Measurements from ENCODE around the gene BEND6. TPM values are rescaled to one million over a fixed set of nuclear protein-coding genes. Genes with fewer than 3 reads are reported as not detected.

Gene BEND6
- total RNA-seq, 1 experiment from 2014 or later: 1.4 TPM

DNA sequence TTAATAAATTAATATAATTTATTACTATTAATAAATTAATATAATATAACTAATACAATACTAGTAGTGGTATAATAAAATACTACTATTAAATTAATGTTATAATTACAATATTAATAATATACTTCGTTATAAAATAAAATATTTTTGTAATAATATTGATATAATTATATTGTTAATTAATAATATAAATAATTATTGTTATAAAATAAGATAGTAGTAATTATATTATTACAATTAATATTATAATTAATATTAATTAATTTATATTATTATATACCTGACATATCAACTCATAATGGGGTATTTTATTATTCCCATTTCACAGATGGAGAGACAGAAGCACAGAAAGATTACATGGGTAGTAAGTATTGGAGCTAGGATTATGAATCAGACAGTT, 8.9 kb downstream of the BEND6 start:
- Histone ChIP-seq H3K4ac (ENCODE audit: low read depth, low read length) (no peak overlapping the region), H3K23me2 (ENCODE audit: insufficient read length, low read depth, low read length, poor library complexity, severe bottlenecking) (no peaks in the 10 kb centered on the region), H3K79me1 (ENCODE audit: insufficient read depth, low read depth, low read length, poor library complexity, severe bottlenecking) (no peaks in the 10 kb centered on the region), H3K4me1 (ENCODE audit: insufficient read depth, low read length) (peaks cover 2% of the 10 kb centered on the region; the same call in 1 of the 2 replicates), H3K4me2 (ENCODE audit: insufficient read depth, insufficient read length, low read length) (no peak overlapping the region), H2BK120ac (ENCODE audit: low read depth, low read length, poor library complexity, severe bottlenecking) (no peak overlapping the region), H4K8ac (replicated peaks; ENCODE audit: insufficient read length, low read depth, low read length) (no peak overlapping the region), H2BK5ac (ENCODE audit: insufficient read length, low read length) (no peak overlapping the region), H3K27me3 (ENCODE audit: insufficient read depth, low read length) (no peaks in the 10 kb centered on the region), H4K20me1 (ENCODE audit: control insufficient read depth, insufficient read depth, insufficient read length) (no peaks in the 10 kb centered on the region), H3K79me2 (ENCODE audit: insufficient read depth, low read length) (no peaks in the 10 kb centered on the region), H3K14ac (ENCODE audit: insufficient read depth, low read length) (no peak overlapping the region), H4K5ac (ENCODE audit: insufficient read length, low read depth, low read length) (no peak overlapping the region), H3K18ac (ENCODE audit: insufficient read length, low read depth, low read length) (no peak overlapping the region), H3K27ac (ENCODE audit: insufficient read length, low read depth, low read length) (no peak overlapping the region), H4K91ac (ENCODE audit: insufficient read length, low read depth, low read length) (no peak overlapping the region), H2AK5ac (ENCODE audit: insufficient read length, low read length) (no peak overlapping the region), H2BK15ac (ENCODE audit: low read depth, low read length) (no peak overlapping the region), H2AFZ (ENCODE audit: low read length) (no peak overlapping the region), H2BK12ac (ENCODE audit: insufficient read length, low read depth, low read length) (no peak overlapping the region), H3T11ph (ENCODE audit: low read length) (no peak overlapping the region), H3K23ac (ENCODE audit: insufficient read length, low read depth, low read length) (no peak overlapping the region), H2BK20ac (ENCODE audit: low read depth, low read length, poor library complexity, severe bottlenecking) (no peak overlapping the region), H3K9me3 (ENCODE audit: control insufficient read depth, low read depth, low read length) (no peaks in the 10 kb centered on the region), H3K56ac (ENCODE audit: insufficient read length, low read depth, low read length) (no peak overlapping the region), H3K9ac (ENCODE audit: extremely low read depth, insufficient read length, low read length) (no peak overlapping the region)
- H3K27ac Mint-ChIP-seq: no peak overlapping the region
- no peak overlapping the region for H3K4me3 Mint-ChIP-seq
- WGBS (ENCODE audit: extremely low coverage, insufficient read length, low lambda C conversion rate): no CpG with 5 or more reads among the region's 1 CpG
- peaks cover under 1% of the 10 kb centered on the region; the same call in 1 of the 2 replicates for H3K27me3 Mint-ChIP-seq (ENCODE audit: low read depth)
- no peaks in the 10 kb centered on the region for H3K9me3 Mint-ChIP-seq
- H3K36me3 Mint-ChIP-seq (ENCODE audit: insufficient read depth in 1 of 3, low read depth in 3 of 3): no peaks in the 10 kb centered on the region
- no peak for TF ChIP-seq CTCF (conservative IDR thresholded peaks at IDR 0.05)
- H3K4me1 Mint-ChIP-seq: peaks cover 6 to 8% of the 10 kb centered on the region in 2 experiments
- DNase-seq: no peak
